GM18861 (cell line): Measurements from ENCODE around the gene ZACN.

ENCODE experiments used
- ATAC-seq: cut with Tn5 transposase; IDR thresholded peaks from one replicate; pipeline ENCODE4 v1.9.1; 2021; ENCODE audit not compliant: unreplicated experiment

Gene ZACN

GRCh38 chr17:76130473-76130872, 51.5 kb downstream of the ZACN start:
- no peak for ATAC-seq

- no peak for ATAC-seq
Measured at GRCh38 chr17:76131051-76131691, 52.2 kb downstream of the ZACN start.

DNA sequence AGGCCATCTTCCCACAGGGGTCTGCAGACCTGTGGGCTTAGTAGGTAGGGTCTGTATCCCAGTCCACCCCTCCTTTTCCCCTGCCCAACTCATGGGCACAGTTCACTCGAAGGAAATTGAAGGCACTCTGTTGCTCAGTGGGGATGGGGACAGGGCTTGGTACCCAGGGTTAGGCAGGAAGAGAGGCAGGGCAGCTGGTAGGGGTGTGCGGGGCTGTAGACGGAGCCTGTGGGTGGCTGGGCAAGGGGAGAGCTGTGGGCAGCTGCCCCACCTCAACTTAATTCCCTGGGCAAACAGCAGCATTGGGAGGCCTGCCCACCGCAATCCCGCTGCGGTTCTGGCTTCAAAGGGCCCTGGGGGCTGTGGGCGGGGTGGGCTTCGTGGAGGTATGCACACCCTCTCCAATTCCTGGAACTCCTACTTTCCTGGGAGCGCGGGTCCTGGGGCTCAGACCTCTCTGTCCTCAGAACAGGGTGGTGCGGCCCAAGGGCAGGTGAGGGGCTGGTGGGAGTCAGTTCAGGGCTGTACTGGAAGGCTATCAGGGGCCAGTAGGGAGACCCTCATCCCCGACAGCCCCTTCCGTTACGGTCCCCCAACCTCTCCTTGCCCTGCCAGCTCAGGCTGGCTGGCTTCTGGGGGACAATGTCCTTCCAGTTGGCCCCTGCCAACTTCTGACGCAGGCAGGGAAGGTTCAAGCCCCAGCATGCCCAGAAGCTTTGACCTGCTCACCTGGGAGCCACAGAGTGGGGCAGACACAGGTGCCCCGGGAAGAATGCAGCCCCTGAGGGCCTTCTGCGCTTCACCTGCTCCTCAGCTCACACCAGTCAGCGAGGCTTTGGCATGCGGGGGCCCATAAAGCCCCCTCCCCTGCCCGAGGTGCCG, 53.0 kb downstream of the ZACN start:
- no peak for ATAC-seq
